ENCODE results near the gene AHCYL1. TPM values are rescaled to one million over a fixed set of nuclear protein-coding genes. Genes with fewer than 3 reads are reported as not detected.

The AHCYL1 gene
- total and polyA plus RNA-seq, 12 donors, result 21.9 to 58.9 (median 47.4) TPM

DNA sequence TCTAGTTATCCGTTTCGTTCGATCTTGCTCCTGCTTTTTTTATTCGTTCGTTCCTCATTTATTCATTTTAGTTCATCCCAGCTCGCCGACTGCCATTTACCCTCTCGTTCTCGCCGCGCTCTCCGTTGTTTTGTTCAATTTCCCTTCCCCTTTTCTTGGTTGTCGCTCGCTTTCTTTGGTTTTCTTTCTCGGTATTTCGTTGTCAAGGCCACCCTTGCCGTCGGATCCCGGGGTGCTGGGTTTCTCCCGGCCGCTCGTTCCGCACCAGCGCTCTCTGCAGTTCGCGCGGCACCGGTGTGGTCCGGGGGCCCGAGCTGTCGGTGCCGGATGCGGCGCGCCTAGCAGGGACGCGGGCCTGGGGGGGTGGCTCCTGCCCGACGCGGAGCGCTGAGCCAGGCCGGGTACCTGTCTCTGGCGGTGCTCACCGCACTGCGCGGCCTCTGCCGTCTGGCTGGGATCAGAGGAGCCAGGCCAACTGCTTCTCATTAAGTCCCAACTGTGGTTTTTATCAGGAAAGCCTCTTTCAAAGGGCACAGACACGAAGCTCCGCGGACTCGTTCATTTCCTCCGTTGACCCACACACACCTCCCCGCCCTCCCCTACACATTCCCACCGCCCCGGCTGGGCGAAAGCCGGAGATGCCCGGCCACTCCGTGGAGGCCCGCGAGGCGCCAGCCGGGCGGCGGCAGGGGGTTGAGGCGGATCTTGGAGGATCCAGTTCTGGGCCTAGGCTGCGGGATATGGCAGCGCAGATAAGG is 84.3 kb downstream of the AHCYL1 start:
- TF ChIP-seq, protein P1, sequence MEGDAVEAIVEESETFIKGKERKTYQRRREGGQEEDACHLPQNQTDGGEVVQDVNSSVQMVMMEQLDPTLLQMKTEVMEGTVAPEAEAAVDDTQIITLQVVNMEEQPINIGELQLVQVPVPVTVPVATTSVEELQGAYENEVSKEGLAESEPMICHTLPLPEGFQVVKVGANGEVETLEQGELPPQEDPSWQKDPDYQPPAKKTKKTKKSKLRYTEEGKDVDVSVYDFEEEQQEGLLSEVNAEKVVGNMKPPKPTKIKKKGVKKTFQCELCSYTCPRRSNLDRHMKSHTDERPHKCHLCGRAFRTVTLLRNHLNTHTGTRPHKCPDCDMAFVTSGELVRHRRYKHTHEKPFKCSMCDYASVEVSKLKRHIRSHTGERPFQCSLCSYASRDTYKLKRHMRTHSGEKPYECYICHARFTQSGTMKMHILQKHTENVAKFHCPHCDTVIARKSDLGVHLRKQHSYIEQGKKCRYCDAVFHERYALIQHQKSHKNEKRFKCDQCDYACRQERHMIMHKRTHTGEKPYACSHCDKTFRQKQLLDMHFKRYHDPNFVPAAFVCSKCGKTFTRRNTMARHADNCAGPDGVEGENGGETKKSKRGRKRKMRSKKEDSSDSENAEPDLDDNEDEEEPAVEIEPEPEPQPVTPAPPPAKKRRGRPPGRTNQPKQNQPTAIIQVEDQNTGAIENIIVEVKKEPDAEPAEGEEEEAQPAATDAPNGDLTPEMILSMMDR (IDR thresholded peaks at IDR 0.05), result no peak
- peaks cover 35 to 83% (median 73%) of the 10 kb centered on the region in 7 donors for H3K27me3 ChIP-seq
- no peaks in the 10 kb centered on the region for H3K9me3 ChIP-seq
- intact Hi-C loops (cut with DNase I), result no loop called here
- WGBS, 2 donors, result 5 to 9% methylated on average over 68 of the region's 68 CpGs
- peak overlapping the region in 5 of 10 donors; percentile 5 to 29 (median 14) for H3K4me3 ChIP-seq
- H3K27ac ChIP-seq, result no peak overlapping the region
- peak in 1 of 8 donors; percentile 4 for ATAC-seq
- no peak for DNase-seq
- no peaks in the 10 kb centered on the region for H3K36me3 ChIP-seq
- peaks cover 0 to 33% (median 27%) of the 10 kb centered on the region in 9 donors for H3K4me1 ChIP-seq

DNA sequence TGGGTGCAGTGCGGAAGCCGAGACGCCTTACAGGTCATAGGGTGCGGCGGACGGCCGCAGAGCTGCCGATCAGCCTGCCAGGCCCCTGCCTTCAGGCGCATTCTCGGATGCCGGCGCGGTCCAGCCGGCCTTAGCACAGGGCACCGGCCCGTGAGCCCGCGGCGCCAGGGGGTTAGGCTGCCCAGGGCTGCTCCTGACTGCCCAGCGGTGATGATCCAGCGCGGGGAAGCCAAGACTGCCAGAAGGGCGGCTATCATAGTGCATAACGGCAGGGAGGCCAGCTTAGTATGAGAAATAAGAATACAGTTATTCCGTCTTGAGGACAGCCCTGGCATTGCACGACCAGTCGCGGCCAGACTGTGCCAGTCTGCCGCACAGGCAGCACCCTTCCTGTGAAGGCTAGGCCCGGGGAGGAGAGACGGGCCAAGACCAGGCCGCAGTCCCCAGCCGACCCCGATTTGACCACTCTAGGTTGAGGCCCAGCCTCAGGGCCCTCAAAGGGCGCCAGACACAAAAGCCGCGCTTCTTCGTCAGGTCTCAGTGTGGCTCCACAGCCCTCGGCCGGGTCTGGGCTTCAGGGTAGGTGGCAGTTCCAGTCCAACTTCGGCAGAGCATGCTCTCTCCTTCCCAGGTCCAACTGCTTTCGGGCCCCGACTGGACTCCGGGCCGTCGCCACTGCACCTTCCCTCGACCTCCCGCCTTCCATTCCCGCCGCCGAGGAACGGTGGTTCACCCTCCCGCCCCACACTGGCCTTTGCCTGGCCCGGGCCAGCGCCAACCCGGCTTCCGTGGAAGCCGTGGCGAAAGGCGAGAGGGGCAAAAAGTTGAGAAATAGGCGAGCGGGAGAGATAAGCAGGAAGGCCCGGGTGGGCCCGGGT is 85.1 kb downstream of the AHCYL1 start:
- ATAC-seq, result peak in 7 of 8 donors; percentile 8 to 37 (median 20)
- 20 to 23% methylated on average over 64 of the region's 64 CpGs for WGBS, 2 donors
- intact Hi-C loops (cut with DNase I), result no loop called here

DNA sequence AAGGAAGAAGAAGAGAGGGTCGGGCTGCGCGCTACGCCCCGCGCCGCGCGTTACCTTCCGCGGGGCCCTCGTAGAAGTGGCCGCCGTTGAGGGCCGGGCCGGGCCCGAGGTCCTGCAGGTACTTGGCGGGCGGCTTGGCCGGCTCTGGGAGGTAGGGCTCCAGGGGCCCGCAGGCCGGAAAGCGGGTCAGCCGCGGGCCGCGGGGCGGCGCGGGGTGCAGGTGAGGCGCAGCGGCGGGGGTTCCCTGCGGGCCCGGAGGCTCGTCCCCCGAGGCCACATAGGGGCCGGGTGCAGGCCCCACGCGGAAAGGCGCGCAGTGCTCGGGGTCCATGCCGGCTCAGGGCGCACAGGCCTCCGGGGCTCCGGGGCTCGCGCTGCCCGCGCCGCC is 85.7 kb downstream of the AHCYL1 start:
- WGBS, 2 donors, result 6% methylated on average over 27 to 52 of the region's 52 CpGs
- Histone ChIP-seq H3K9me3 (no peaks in the 10 kb centered on the region), H3K4me3 (peak overlapping the region in 9 of 10 donors; percentile 3 to 42 (median 29)), H3K4me1 (peaks cover 0 to 33% (median 27%) of the 10 kb centered on the region in 9 donors), H3K36me3 (no peaks in the 10 kb centered on the region), H3K27ac (no peak overlapping the region), H3K27me3 (peaks cover 35 to 92% (median 79%) of the 10 kb centered on the region in 7 donors)
- intact Hi-C loops (cut with DNase I), result no loop called here
- TF ChIP-seq, protein P1 (IDR thresholded peaks at IDR 0.05), result no peak
- no peak for DNase-seq
- peak in 4 of 8 donors; percentile 7 to 23 (median 12) for ATAC-seq

More for the DNA sequence above, 85.1 kb downstream of the AHCYL1 start:
- no peaks in the 10 kb centered on the region for H3K36me3 ChIP-seq
- no peak for DNase-seq
- peaks cover 0 to 33% (median 27%) of the 10 kb centered on the region in 9 donors for H3K4me1 ChIP-seq
- no peaks in the 10 kb centered on the region for H3K9me3 ChIP-seq
- H3K4me3 ChIP-seq, result peak overlapping the region in 9 of 10 donors; percentile 11 to 42 (median 29)
- H3K27me3 ChIP-seq, result peaks cover 35 to 88% (median 79%) of the 10 kb centered on the region in 7 donors
- H3K27ac ChIP-seq, result no peak overlapping the region
- TF ChIP-seq, protein P1 (IDR thresholded peaks at IDR 0.05), result no peak

DNA sequence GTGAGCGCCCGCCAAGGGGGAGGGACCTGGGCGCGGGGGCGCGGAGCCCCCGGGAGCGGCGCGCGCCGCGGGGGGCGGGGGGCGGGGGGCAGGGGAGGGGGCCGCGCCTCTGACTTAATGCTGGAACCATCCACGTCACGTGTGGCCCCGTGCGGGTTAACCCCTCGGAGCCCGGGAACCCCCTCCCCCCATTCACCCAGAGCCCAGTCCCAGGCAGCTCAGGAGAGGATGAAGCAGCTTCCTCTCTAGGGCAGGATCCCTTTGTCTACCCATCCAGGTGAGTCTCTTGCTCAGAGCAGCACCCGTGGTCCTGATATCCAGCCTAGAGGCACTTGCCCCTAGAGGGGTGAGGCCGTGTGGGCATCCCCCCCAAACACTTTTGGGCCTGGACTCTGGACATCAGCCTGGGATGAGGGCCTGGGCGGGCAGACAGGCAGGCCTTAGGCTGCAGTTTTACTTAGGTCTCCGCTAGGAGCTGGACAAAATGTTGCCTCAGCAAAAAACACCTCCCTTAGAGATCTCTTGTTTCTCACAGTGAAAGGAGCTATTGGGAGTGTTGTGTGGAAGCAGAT is 86.2 kb downstream of the AHCYL1 start, which contains the start of gene ALX3:
Gene ALX3, minus strand, starts transcription at position 2 of the 572 bp plus-strand sequence. CDS start 60 bp downstream, outside the sequence.
- Histone ChIP-seq H3K27me3 (peaks cover 35 to 90% (median 77%) of the 10 kb centered on the region in 7 donors), H3K4me1 (peaks cover 0 to 33% (median 27%) of the 10 kb centered on the region in 9 donors), H3K4me3 (peak within 1 kb of the TSS in 9 of 10 donors; percentile 3 to 42 (median 29)), H3K9me3 (no peaks in the 10 kb centered on the region), H3K36me3 (no peaks in the 10 kb centered on the region), H3K27ac (no peak within 1 kb of the TSS)
- DNase-seq (no peak), ATAC-seq (no peak)
- intact Hi-C loops (cut with DNase I), result no loop called here
- TF ChIP-seq, protein P1 (IDR thresholded peaks at IDR 0.05), result no peak
- WGBS, 2 donors, result 12 to 21% methylated on average over 12 to 27 of the region's 27 CpGs

Measured in heart right ventricle (tissue), 16 donors.